GM19193 (cell line): ENCODE data around the gene TMBIM4.

ENCODE experiments used
- POLR2A ChIP-seq: IDR thresholded peaks from 4 replicates; pipeline ENCODE4 v1.6.1; 2011; ENCODE audit not compliant: insufficient read depth, insufficient read length; ENCODE audit errors: extremely low read depth

The TMBIM4 gene

GRCh38 chr12:66169221-66170170 lies at the start of gene TMBIM4:
Gene TMBIM4, minus strand, starts transcription at chr12:66169996. Its CDS starts 45 bp downstream, at chr12:66169951.
- peak; percentile 92 for TF ChIP-seq POLR2A

GRCh38 chr12:66217342-66217917 lies 47.6 kb upstream of the TMBIM4 start:
- TF ChIP-seq POLR2A: no peak

GRCh38 chr12:66210840-66211239 lies 41.0 kb upstream of the TMBIM4 start:
- no peak for TF ChIP-seq POLR2A

GRCh38 chr12:66206141-66206540 lies 36.3 kb upstream of the TMBIM4 start:
- no peak for TF ChIP-seq POLR2A

GRCh38 chr12:66203820-66204219 lies 34.0 kb upstream of the TMBIM4 start:
- TF ChIP-seq POLR2A: no peak

- TF ChIP-seq POLR2A: no peak
Measured at GRCh38 chr12:66199831-66200509, 30.2 kb upstream of the TMBIM4 start.

GRCh38 chr12:66199141-66199540 lies 29.3 kb upstream of the TMBIM4 start:
- no peak for TF ChIP-seq POLR2A

- no peak for TF ChIP-seq POLR2A
Measured at GRCh38 chr12:66197495-66197921, 27.7 kb upstream of the TMBIM4 start.

- TF ChIP-seq POLR2A: no peak
Measured at GRCh38 chr12:66196806-66197205, 27.0 kb upstream of the TMBIM4 start.

GRCh38 chr12:66195242-66195641 lies 25.4 kb upstream of the TMBIM4 start:
- TF ChIP-seq POLR2A: no peak

- no peak for TF ChIP-seq POLR2A
Measured at GRCh38 chr12:66194122-66194521, 24.3 kb upstream of the TMBIM4 start.

- no peak for TF ChIP-seq POLR2A
Measured at GRCh38 chr12:66191547-66192126, 21.8 kb upstream of the TMBIM4 start.

- no peak for TF ChIP-seq POLR2A
Measured at GRCh38 chr12:66190519-66191370, 20.9 kb upstream of the TMBIM4 start.

GRCh38 chr12:66189889-66190288 lies 20.1 kb upstream of the TMBIM4 start:
- no peak for TF ChIP-seq POLR2A
